GM12801 (cell line): ENCODE results near the gene SLC16A7.

Experiments used
- TF ChIP-seq, protein P1 (sequence below): IDR thresholded peaks from one replicate; pipeline ENCODE4 v1.5.1; 2011; ENCODE audit warnings: control low read depth; ENCODE audit not compliant: insufficient read length; ENCODE audit errors: extremely low read depth

Gene SLC16A7

GRCh38 chr12:59626382-59626781, 30.6 kb downstream of the SLC16A7 start:
- TF ChIP-seq, protein P1, sequence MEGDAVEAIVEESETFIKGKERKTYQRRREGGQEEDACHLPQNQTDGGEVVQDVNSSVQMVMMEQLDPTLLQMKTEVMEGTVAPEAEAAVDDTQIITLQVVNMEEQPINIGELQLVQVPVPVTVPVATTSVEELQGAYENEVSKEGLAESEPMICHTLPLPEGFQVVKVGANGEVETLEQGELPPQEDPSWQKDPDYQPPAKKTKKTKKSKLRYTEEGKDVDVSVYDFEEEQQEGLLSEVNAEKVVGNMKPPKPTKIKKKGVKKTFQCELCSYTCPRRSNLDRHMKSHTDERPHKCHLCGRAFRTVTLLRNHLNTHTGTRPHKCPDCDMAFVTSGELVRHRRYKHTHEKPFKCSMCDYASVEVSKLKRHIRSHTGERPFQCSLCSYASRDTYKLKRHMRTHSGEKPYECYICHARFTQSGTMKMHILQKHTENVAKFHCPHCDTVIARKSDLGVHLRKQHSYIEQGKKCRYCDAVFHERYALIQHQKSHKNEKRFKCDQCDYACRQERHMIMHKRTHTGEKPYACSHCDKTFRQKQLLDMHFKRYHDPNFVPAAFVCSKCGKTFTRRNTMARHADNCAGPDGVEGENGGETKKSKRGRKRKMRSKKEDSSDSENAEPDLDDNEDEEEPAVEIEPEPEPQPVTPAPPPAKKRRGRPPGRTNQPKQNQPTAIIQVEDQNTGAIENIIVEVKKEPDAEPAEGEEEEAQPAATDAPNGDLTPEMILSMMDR = no peak

GRCh38 chr12:59627582-59627981, 31.8 kb downstream of the SLC16A7 start:
- TF ChIP-seq, protein P1 = no peak

DNA sequence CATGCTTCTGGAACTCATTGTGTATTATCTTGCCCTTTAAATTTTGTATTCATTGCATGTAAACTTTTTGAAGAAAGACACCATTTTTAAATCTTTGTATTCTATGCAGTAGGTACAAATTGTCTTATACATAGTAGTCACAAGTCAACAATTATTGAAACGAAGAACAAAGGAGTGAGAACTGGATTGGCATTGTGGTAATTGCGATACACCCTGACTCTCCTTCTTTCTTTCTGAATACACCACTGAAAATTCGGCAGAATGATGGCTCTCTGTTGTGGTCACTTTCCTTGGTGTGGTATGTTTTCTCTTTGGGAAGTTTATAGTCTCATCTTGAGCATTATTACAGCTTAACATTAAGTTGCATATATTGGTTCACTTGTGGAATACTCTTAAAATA, 34.1 kb downstream of the SLC16A7 start:
- TF ChIP-seq, protein P1 = no peak

GRCh38 chr12:59632408-59632807, 36.6 kb downstream of the SLC16A7 start:
- TF ChIP-seq, protein P1 = no peak

DNA sequence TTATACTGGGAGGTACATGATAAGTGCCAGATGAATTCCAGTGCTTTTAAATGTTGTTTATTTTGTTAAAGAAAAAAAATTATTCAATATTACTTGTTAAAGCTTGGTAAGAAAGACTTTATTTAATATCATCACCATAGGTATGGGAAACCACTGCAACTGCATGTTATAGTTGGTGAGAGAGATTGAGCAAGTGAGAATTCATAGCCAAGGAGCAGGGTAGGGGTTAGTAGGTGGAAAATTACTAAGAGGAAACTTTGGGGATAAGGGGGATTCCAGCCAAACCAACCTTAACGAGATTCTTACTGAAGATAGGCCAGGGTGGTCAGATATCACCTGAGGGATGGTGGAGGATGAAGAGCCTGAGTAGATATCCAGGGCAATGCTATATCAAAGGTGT, 38.4 kb downstream of the SLC16A7 start:
- TF ChIP-seq, protein P1 = no peak

DNA sequence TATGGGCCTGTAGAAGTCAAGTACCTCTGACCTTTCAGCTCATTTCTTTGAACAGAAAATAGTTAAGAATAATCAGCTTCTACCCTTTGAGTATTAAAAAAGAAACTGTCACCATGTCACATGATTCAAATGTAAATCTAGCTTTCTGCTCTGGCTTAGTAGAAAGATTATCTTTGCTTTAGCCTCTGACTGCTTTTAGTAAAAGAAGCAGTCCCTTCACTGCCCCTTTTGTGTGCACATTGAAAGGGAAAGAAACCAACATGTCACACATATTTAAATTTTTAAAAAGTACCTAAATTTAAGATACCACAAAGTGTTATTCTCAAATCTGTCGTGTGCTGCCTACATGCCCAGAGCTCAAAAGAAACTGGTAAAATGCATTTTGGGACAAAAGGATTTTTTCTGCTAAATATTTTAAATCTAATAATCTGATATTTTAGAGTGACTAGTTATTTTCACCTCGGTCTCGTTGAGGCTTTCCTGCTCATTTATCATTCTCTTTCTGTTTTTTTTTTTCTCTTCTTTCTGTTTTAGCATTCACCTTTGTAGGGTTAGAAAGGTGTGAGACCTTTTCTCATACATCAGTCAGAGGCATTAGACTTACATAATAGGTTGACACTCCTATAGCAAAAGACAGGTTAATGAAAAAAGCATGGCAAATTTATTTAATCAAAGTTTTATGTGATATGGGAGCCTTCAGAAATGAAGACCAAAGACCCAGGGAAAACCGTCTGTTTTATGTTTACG, 41.3 kb downstream of the SLC16A7 start:
- TF ChIP-seq, protein P1 = no peak

- TF ChIP-seq, protein P1 = no peak
Observed at GRCh38 chr12:59637692-59638070, 41.9 kb downstream of the SLC16A7 start.
